ENCODE results near the gene ABCA4. TPM values are rescaled to one million over a fixed set of nuclear protein-coding genes. Genes with fewer than 3 reads are reported as not detected.

Gene ABCA4
- total RNA-seq, 4 donors from 2014 or later, result not detected

DNA sequence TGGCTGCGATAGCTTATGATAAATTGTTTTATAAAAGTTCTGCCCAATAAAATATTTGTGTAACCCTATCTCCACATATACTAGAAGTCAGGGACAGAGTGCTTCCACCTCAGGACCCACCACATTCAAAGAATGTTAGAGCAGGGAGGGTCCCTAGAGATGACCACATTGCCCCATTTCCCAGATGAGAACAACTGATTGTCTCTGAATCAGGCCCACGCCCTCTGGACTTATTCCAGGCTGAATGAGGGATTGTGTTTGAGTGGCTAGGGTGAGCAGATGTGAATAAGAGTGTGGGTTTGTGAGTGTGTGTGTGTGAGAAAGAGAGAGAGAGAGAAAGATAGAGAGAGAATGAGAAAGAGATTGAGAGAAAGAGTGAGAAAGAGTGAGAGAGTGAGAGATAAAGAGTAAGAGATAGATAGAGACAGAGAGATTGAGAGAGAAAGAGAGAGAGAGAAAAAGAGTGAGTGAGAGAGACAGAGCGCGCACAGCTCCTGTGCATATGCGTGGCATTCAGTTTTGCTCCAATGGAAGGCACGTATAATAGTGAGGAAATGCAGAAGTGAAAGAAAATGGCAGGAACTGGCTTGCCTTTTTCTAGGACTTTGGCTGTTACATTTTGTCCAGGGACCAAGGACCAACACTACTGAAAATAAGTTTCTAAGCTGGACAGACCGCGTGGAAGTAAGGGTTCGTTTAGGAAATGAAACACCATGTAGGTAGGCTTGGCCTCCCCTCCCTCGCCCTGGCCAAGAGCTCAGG is 94.1 kb downstream of the ABCA4 start:
- no peak for DNase-seq
- peaks cover 0 to 3% of the 10 kb centered on the region in 2 donors for H3K4me1 ChIP-seq
- H3K36me3 ChIP-seq, result no peaks in the 10 kb centered on the region
- H3K4me3 ChIP-seq, result no peak overlapping the region
- intact Hi-C loops (cut with DNase I; ENCODE audit: low total_unique reads) (loop anchor here (1.0 to 2.0 kb wide), 2 partner anchors 36 to 310 kb away; no protein-coding TSS in a partner anchor), in situ Hi-C loops (cut with MboI; ENCODE audit: low sequenced_read_pairs in 4 of 4) (loop anchor here in 2 of 4 donors (10.0 kb wide), 1 partner anchor 308 kb away; no protein-coding TSS in a partner anchor)
- H3K9me3 ChIP-seq, result no peaks in the 10 kb centered on the region
- TF ChIP-seq POLR2A (IDR thresholded peaks at IDR 0.05), result no peak
- TF ChIP-seq, protein P1, sequence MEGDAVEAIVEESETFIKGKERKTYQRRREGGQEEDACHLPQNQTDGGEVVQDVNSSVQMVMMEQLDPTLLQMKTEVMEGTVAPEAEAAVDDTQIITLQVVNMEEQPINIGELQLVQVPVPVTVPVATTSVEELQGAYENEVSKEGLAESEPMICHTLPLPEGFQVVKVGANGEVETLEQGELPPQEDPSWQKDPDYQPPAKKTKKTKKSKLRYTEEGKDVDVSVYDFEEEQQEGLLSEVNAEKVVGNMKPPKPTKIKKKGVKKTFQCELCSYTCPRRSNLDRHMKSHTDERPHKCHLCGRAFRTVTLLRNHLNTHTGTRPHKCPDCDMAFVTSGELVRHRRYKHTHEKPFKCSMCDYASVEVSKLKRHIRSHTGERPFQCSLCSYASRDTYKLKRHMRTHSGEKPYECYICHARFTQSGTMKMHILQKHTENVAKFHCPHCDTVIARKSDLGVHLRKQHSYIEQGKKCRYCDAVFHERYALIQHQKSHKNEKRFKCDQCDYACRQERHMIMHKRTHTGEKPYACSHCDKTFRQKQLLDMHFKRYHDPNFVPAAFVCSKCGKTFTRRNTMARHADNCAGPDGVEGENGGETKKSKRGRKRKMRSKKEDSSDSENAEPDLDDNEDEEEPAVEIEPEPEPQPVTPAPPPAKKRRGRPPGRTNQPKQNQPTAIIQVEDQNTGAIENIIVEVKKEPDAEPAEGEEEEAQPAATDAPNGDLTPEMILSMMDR (IDR thresholded peaks at IDR 0.05 in 4 of 5, conservative IDR thresholded peaks at IDR 0.05 in 1 of 5), result no peak
- ATAC-seq, result no peak
- no peaks in the 10 kb centered on the region for H3K27me3 ChIP-seq
- H3K27ac ChIP-seq, result no peak overlapping the region

DNA sequence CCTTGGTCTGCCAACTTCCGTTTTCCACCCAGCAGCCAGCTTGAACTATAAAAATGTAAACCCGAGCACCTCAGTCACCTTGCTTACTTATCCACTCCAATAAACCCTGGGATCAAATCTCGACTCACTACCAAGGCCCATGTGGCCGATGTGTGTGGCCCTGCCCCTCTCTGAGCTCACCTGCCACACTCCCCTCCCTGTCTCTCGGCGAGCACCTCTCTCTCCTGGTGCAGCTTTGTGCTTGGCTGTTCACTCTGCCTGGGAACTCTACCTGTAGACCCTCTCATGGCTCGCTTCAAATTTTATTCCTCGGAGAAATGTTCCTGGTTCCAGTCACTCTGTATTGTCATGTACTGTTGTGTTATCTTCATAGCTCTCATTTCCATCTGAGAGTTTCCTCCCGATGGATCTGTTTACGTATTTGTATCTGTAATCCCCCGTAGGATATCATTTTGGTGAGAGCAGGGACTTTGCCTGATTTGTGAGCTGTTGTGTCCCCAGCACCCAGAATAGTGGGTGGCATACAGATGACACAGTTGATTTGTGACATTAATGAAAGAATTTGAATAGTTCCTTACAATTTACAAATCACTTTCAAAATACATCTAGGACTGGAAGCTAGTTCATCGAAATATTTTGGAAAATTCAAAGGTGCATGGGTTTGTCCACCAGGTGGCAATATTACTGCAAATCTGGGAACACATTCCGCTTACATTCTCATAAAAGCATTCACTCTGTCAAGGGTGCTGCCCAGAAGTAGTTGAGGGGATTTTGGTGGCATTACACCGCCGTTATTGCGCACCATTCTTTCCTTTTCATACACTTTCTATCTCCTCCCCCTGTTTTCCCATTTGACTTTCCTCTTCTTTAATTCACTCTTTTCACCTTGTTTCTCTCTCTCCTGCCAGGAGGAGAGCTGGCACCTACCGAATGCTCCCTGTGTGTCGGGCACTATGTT is 95.3 kb downstream of the ABCA4 start:
- ATAC-seq (peak; percentile 60 to 69), DNase-seq (no peak)
- Histone ChIP-seq H3K4me1 (peaks cover 0 to 3% of the 10 kb centered on the region in 2 donors), H3K4me3 (no peak overlapping the region), H3K27ac (no peak overlapping the region), H3K9me3 (no peaks in the 10 kb centered on the region), H3K27me3 (no peaks in the 10 kb centered on the region), H3K36me3 (no peaks in the 10 kb centered on the region)
- in situ Hi-C loops (cut with MboI; ENCODE audit: low sequenced_read_pairs in 4 of 4), result loop anchor here in 2 of 4 donors (10.0 kb wide), 1 partner anchor 309 kb away; no protein-coding TSS in a partner anchor
- intact Hi-C loops (cut with DNase I; ENCODE audit: low total_unique reads), result loop anchor here (1.0 to 2.0 kb wide), 2 partner anchors 37 to 311 kb away; no protein-coding TSS in a partner anchor
- TF ChIP-seq POLR2A (IDR thresholded peaks at IDR 0.05), result no peak
- TF ChIP-seq, protein P1 (IDR thresholded peaks at IDR 0.05 in 4 of 5, conservative IDR thresholded peaks at IDR 0.05 in 1 of 5), result peak; percentile 64 to 76 (median 70)

DNA sequence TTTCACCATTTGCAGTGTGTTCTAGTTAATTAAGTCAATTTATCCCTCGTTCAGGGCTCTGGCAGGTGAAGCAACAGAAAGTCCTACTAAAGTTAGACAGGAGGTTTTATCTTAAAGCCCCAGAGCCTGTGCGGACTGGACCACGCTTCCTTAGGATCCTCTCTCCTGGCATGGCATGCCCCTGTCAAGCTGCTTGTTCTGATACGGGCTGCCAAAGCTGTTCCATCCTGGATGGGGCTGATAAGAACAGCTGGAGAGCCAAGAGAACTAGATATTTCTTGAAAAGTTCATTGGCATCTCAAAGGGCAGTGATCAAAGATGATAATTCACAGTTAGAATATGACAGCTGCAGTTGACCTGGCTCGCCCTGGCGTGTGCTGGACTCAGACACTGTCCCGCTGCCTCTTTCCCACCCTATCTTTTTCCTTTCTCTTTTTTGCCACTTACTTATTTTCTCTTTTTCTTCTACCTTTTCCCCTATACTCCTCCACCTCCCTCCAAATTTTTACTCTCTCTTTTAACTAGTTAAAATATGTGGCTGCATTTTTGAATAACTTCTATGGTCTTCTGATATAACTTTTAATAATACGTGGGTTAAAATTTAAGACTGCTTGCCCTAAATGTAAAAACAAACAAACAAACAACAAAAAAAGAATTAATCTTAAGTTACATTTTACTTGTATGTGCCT is 96.7 kb downstream of the ABCA4 start:
- ATAC-seq (no peak), DNase-seq (no peak)
- TF ChIP-seq POLR2A (IDR thresholded peaks at IDR 0.05), result no peak
- TF ChIP-seq, protein P1 (IDR thresholded peaks at IDR 0.05 in 4 of 5, conservative IDR thresholded peaks at IDR 0.05 in 1 of 5), result no peak
- peaks cover 0 to 3% of the 10 kb centered on the region in 2 donors for H3K4me1 ChIP-seq
- H3K9me3 ChIP-seq, result no peaks in the 10 kb centered on the region
- intact Hi-C loops (cut with DNase I; ENCODE audit: low total_unique reads), result loop anchor here (5.0 kb wide), 1 partner anchor 147 kb away; the partner anchor contains the start of gene DNTTIP2
- no peak overlapping the region for H3K4me3 ChIP-seq
- no peaks in the 10 kb centered on the region for H3K36me3 ChIP-seq
- in situ Hi-C loops (cut with MboI; ENCODE audit: low sequenced_read_pairs in 4 of 4), result loop anchor here in 2 of 4 donors (10.0 kb wide), 1 partner anchor 311 kb away; no protein-coding TSS in a partner anchor
- no peak overlapping the region for H3K27ac ChIP-seq
- no peaks in the 10 kb centered on the region for H3K27me3 ChIP-seq
